GM21526 (cell line): ENCODE measurements around the gene ALPL.

Experiments used
- ATAC-seq: cut with Tn5 transposase; IDR thresholded peaks from one replicate; pipeline ENCODE4 v1.9.1; 2021; ENCODE audit warnings: moderate library complexity; ENCODE audit not compliant: unreplicated experiment, low FRiP score

Gene ALPL

DNA sequence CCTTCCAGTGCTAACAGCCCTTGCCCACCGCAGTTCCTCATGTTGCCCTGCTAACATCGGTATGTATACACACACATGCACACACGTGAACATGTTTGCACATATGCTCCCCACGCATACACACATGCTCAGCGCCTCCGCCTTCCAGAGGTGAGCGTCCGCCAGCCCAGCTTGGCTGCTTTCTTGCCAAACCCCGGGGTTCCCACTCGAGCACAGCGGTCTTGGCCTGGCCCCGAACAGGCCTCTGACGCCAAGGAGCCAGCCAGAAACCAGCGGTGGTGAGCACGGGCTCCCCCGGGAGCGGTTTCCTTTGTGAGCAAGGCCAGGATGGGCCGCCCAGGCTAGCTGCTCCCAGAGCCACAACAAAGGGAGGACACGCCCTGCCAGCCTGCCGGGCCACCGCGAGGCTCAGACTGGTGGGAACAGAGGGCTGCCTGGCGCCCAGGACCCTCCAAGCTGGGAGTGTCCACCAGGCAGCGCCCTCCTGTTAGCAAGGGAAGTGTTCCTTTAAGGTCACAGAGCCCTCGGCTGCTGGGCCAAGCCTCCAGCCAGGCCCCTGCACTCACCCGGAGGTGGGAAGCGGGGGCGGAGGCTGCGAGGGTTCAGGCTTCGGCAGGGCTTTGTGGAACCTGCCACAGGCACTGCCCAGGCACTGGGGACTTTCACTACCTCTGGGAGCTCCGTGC, 65.4 kb downstream of the ALPL start:
- no peak for ATAC-seq

GRCh38 chr1:21575351-21575942, 66.2 kb downstream of the ALPL start:
- ATAC-seq = no peak

- no peak for ATAC-seq
These were observed 67.0 kb downstream of the ALPL start for GRCh38 chr1:21576031-21576797.

DNA sequence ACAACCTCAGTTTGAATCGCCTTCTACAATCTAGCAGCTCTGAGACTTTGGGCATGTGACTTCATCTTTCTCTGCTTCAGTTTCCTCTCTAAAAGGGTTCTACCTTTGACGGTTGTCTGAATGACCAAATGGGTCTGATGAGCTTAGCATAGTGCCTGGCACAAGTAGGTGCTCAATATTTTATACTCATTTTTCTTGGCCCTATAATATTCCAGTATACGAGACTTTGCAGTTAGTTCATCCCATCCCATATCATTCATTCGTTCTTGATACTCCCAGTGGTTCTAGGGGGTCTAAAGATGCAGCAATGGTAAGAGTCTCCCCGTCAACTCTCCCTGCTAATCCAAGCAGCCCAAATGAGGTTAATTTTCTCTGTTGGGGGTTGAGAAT, 67.6 kb downstream of the ALPL start:
- ATAC-seq = no peak

DNA sequence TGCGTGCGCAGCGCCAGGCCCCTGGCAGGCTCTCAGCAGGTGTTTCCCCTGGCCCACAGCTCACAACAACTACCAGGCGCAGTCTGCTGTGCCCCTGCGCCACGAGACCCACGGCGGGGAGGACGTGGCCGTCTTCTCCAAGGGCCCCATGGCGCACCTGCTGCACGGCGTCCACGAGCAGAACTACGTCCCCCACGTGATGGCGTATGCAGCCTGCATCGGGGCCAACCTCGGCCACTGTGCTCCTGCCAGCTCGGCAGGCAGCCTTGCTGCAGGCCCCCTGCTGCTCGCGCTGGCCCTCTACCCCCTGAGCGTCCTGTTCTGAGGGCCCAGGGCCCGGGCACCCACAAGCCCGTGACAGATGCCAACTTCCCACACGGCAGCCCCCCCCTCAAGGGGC, 68.1 kb downstream of the ALPL start:
- no peak for ATAC-seq

DNA sequence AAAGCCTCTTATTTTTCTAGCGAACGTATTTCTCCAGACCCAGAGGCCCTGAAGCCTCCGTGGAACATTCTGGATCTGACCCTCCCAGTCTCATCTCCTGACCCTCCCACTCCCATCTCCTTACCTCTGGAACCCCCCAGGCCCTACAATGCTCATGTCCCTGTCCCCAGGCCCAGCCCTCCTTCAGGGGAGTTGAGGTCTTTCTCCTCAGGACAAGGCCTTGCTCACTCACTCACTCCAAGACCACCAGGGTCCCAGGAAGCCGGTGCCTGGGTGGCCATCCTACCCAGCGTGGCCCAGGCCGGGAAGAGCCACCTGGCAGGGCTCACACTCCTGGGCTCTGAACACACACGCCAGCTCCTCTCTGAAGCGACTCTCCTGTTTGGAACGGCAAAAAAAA, 68.7 kb downstream of the ALPL start:
- ATAC-seq = no peak

DNA sequence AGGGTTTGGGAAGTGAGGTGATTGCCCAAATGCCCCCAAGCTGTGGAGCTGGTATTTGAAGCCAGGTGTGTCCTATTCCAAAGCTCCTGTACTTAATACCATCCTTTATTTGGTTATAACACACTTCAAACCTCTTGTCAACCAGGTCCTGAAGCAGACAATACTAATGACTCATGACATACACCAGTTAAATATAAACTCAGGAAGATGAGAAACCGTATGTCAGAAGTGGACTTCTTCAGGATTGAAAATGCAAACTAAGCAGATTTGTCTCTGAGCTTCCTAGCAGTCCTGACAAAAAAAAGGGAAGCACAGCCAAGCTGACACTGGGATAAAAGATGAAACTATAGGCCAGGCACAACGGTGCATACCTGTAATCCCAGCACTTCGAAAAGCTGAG, 70.6 kb downstream of the ALPL start:
- ATAC-seq = no peak

DNA sequence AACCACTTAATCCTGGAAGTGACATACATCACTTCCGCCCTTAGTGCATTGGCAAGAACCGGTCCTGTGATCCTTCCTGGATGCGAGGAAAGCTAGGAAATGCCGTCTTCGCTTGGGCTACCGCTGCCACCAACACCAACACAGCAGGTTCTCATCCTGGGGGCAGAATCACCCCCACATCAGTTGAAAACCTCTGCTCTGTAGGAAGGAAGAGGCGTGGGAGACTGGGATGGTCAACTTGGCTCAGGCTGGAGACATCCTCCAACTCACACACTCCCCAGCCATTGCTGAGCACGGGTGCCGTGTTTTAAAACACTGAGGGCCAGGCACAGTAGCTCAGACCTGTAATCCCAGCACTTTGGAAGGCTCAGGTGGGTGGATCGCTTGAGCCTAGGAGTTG, 74.9 kb downstream of the ALPL start:
- ATAC-seq = no peak

DNA sequence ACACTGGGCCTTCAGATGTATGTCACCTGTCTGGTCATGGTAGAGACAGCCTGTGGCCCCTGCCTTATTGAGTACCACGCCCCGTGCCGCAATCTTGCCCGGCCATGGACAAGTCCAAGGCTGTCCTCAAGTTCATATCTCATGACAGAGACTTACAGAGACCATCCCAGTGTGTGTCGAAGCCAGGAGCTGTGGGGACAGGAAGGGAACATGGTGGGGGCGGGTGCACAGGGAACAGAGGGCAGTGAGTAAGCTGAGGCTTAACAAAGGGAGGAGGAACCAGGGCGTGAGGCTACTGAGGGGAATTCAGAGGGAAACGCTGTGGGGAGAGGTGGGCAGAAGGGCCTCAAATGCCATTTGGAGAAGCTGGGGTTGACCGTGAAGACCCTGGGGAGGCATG, 75.8 kb downstream of the ALPL start:
- ATAC-seq = no peak

DNA sequence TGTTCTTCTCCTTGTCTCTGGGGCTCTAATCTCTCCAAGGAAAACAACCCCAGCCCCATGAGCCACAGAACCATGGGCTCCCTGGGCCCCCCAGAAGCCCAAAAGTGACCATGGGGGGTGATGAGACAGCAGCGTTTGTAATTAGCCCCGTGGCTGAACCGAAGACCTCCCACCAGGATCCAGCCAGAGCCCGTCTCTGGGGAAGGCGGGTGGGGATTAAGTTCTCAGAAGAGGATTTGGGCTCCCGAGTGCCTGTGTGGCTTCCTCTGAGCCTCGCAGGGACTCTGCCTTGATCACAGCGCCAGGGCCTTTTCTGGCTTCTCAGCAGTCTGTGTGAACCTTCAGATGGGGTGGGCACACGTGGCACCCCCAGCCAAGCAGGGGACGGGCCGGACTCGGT, 77.0 kb downstream of the ALPL start:
- no peak for ATAC-seq

DNA sequence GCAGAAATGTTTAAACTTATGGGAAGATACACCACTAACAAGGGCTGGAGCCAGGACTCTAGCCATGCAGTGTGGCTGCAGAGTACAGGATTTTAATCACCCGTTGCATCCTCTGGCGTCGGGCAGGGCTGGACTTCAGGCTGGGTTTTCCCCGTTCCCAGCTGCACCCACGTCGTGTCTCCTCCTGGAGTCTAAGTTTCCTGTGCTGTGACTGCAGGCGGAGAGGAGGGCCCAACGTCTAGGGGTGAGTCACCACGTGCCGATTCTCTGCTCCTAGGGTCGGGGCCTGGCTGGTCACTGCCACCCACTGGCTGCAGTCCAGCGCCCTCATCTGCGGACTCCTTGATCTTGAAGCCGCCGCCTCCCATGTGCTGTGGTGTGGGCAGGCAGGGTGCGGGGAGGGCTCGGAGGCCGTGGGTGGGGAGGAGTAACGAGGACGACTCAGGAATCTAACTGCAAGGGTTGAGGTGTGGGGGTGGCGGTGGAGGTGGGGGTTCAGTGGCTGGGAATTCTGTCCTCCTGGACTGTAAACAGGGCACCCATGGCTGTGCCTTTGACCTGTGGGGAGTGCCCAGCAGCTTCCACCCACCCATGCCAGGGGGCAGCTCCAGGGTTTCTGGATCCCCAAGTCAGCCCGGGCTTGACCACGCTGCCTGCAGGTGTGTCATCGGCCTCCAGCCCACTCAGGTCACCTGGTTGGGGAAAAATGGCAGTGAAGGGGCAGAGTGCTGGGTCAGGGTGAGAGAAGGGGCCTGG, 77.8 kb downstream of the ALPL start:
- ATAC-seq = no peak

DNA sequence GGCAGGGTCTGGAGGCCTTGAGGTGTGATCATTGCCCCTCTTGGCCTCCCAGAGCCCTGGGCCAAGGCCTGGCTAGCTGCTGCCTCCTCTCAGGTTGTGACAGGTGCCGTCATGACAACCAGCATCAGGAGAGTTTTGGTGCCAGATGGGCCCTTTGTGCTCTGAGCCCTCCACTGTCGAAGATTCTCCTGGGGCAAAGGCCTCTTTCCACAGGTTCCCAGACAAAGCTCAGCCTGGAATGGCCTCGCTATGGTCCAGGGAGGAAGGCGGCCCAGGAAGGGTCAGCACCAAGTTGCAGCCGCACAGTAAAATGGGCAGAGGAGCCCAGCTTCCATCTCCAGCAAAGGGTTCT, 78.4 kb downstream of the ALPL start:
- ATAC-seq = no peak

GRCh38 chr1:21589618-21590017, 80.4 kb downstream of the ALPL start:
- ATAC-seq = no peak

DNA sequence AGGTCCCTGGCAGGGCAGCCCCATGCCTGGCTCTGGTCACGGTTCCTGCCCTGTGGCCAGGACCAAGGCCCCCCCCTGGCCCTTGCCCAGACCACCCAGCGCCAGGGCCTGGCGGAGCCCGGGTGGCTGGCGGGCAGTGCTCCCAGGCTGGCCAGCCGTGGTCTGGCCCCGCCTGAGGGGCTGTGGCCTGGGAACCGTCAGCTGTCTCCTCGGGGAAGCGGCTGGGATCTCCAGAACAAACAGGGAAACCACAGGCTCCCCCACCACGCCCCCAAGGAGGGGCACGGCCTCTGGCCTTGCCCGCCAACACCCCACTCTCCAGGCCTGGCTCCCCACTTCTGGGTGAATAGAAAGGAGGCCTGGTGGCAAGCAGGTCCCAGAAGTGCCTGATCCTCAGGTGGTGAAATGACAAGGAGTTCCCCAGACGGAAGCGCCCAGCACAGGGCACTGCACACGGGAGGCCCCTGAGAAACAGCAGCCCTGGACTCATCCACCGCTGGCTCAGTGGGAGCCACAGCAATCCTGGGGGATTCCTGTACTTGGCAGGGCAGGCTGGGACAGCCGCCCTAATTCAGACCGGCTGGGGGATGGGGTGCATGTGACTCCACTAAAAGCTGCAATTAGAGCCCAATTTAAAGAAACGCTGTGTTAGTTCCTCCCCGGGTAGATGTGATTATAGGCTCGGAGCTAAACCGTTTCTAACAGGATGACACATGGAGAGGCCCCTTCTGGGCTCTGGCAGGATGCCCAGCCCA, 81.1 kb downstream of the ALPL start:
- ATAC-seq = no peak

DNA sequence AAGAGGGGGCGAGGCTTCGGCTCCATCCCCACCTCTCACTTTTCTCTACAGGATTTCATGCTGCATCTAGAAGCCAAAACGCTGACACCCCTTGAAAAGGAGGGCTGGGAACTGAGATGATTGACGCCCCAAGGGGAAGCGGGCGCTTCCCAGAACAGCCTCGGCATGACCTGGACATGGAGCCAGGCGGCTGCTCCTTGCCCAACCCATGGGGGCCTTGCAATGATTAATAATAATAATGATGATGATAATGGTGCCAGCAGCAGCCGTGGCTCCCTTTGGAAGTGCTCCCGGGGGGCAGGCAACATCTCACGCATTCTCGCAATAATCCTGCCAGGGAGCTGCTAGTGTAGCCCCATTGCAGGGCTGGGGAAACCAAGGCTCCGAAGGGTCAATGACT, 81.7 kb downstream of the ALPL start:
- no peak for ATAC-seq

DNA sequence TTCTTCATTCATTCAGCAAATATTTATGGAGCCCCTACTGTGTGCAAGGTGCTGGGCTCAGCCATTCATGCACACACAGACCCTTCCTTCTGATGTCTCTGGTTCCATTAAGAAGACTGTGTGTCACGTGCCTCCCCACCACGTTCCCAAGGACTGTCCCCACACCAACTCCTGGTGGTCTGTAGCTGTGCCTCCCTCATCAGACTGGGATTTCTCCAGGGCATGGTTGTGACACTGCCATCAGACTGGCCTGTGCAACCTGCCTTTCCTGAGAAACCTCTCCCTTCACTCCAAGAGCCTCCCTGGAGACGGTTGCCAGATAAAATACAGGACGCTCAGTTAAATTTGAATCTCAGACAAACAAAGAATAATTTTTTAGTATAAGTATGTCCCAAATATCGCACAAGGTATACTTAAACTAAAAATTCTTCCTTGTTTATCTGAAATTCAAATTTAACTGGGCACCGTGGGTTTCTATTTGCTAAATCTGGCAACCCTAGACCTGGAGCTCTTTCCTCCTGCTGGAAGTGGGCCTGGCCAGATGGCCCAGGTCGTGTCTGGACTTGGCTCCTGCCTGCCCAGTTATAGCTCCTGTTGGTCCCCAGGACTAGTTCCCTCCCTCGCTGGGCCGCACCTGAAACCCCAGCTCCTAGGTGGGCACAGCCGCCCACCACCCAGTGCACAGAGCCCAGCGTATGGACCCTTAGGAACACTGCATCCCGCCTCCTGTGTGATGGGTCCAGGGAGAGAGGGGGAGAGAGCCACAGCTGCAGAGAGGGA, 83.1 kb downstream of the ALPL start:
- no peak for ATAC-seq

- ATAC-seq = no peak
These were observed 84.0 kb downstream of the ALPL start for GRCh38 chr1:21593231-21593630.

- no peak for ATAC-seq
These were observed 85.3 kb downstream of the ALPL start for GRCh38 chr1:21594501-21594900.

- ATAC-seq = no peak
These were observed 86.0 kb downstream of the ALPL start for GRCh38 chr1:21594935-21595897.
